ENCODE data around the gene CPXM1.
A peak's percentile ranks its signal among the peaks of the same experiment; 100 is the strongest.

Gene CPXM1

DNA sequence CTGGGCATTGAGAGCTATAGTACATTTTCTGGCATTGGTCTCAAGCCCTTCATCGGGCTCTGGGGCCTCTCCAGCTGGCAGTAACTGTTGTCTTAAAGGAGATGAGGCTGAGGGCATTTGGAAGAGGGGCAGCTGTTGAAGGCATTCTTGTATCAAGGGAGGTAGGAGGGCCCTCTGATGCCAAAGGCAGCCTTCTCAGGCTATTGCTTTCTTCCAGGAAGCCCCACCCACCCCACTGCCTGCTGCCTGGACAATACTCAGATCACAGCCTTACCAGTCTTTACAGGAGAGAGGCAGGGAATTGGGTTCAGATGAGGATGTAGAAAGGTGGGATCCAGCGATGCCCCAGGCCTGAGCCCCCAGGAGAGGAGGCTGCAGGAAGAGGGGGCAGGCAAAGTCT is 46.0 kb downstream of the CPXM1 start:
- H3K4me3 Mint-ChIP-seq, result no peak overlapping the region
- H3K9me3 Mint-ChIP-seq (ENCODE audit: low read depth), result no peaks in the 10 kb centered on the region
- H3K27ac Mint-ChIP-seq, result no peak overlapping the region
- peaks cover 20% of the 10 kb centered on the region for H3K4me1 Mint-ChIP-seq (ENCODE audit: low read depth)
- H3K27me3 Mint-ChIP-seq, result peaks cover 9% of the 10 kb centered on the region
- H3K36me3 Mint-ChIP-seq, result no peaks in the 10 kb centered on the region

DNA sequence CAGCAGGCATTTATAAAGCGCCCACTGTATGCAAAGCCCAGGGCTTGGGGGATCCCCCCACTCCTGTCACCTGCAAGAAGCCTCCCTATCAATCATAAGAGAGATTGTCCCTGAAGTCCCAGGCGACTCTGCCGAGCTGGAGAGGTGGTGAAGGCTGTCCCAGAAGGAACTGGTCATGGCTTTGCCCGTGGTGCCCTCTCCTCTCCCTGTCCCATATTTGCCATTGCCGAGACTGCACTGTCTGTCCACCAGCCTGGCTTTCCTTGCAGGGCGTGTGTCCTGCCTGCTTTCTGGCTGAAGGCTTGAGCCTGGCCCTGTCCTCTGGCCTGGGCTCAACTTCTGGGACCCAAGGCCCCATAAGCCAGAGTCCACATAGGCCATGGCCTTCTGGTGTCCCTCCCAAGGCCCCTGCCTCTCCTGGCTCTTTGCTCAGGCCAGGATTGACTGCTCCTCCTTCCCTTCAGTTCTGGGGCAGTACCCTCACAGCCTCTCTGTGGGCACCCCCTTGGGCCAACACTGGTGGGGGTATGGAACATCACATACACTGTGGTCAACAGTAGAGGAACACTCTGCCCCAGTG is 46.9 kb downstream of the CPXM1 start:
- no peaks in the 10 kb centered on the region for H3K36me3 Mint-ChIP-seq
- H3K27ac Mint-ChIP-seq, result no peak overlapping the region
- H3K9me3 Mint-ChIP-seq (ENCODE audit: low read depth), result no peaks in the 10 kb centered on the region
- H3K4me1 Mint-ChIP-seq (ENCODE audit: low read depth), result peaks cover 20% of the 10 kb centered on the region
- H3K4me3 Mint-ChIP-seq, result peak overlapping the region; percentile 84
- H3K27me3 Mint-ChIP-seq, result peaks cover 9% of the 10 kb centered on the region

DNA sequence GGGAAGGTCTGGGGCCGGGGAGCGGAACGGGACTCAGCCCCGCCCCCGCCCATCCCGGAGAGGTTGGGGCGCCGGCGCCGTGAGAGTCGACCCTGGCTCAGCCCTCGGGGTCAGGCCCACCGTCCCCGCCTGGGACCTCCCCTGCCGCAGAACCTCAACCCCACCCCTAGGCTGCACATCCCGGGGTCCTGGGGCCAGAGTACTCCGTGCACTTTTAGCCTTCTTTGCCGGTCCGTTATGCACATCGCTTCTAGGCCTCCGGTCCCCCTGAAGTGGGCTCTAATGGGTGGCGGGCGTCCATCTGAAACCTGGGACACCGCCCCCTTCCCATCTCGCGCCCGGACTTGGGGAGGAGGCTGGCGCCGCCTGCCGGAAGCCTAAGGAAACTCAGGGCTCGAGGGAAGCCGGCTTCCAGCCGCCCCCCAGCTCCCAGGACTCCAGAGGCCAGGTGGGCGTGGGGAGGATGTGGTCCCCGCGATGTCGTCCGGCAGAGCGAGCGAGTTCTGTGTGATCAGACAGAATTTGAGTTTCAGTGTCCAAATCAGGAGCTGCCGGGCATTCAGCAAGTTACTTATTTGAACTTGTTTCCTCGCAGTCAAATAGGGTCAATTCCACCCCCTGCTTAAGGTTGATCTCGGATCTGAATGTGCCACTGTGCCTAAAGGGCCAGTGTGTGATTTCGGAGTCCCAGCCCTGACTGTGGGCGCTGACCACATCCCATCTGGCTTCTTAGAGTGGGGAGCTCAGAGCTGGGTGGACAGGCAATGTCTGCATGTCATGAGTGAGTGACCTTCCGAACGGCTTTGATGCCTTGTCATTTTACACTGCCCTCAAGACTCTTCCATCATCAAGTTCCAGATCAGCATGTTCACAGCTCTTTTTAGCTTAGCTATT is 47.6 kb downstream of the CPXM1 start:
- Mint-ChIP-seq H3K4me1 (ENCODE audit: low read depth) (peaks cover 21% of the 10 kb centered on the region), H3K4me3 (peak overlapping the region; percentile 84), H3K27ac (no peak overlapping the region), H3K27me3 (peaks cover 9% of the 10 kb centered on the region), H3K36me3 (no peaks in the 10 kb centered on the region), H3K9me3 (ENCODE audit: low read depth) (no peaks in the 10 kb centered on the region)

DNA sequence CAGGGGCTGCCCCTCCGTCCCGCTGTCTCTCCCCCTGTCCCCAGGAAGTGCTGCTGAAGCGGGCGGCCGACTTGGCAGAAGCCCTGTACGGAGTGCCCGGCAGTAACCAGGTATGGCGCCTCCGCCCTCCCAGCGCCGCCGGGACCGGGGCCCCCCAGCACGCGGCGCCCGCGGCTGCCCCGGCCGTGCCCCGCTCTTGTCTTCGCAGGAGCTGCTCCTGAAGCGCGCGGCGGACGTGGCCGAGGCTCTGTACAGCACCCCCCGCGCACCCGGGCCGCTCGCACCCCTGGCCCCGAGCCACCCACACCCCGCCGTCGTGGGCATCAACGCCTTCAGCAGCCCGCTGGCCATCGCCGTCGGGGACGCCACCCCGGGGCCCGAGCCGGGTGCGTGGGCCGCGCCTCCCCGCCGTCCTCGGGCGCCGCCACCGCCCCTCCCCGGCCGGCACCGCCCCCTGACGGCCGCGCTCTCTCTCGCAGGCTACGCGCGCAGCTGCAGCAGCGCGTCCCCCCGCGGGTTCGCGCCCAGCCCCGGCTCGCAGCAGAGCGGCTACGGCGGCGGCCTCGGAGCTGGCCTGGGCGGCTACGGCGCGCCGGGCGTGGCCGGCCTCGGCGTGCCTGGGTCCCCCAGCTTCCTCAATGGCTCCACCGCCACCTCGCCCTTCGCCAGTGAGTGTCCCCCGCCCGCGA is 48.4 kb downstream of the CPXM1 start:
- no peak overlapping the region for H3K4me3 Mint-ChIP-seq
- peaks cover 9% of the 10 kb centered on the region for H3K27me3 Mint-ChIP-seq
- no peak overlapping the region for H3K27ac Mint-ChIP-seq
- H3K4me1 Mint-ChIP-seq (ENCODE audit: low read depth), result peaks cover 25% of the 10 kb centered on the region
- H3K9me3 Mint-ChIP-seq (ENCODE audit: low read depth), result no peaks in the 10 kb centered on the region
- H3K36me3 Mint-ChIP-seq, result no peaks in the 10 kb centered on the region

DNA sequence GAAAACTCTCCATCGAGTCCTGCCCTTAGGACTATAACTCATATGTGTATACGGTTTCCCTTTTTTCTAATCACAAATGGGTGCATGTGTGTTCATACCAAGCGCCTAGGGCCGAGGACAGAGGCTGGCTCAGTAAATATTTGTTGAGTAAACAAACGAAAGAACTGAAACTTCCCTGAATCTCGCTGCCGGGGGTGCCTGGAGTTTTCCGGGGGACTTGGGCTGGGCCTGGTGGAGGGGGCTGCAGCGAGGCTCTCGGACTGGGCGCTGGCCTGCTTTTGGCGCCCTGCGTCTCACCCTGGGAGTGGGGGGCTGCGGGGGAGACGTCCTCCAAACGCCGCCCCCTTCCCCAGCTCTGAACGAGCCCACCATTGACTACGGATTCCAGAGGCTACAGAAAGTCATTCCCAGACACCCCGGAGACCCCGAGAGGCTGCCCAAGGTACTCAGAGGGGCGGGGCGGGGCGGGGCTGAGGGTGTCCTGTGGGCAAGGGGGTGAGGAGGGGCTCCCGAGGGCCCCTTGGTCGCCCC is 49.0 kb downstream of the CPXM1 start:
- Mint-ChIP-seq H3K4me1 (ENCODE audit: low read depth) (peaks cover 25% of the 10 kb centered on the region), H3K36me3 (no peaks in the 10 kb centered on the region), H3K9me3 (ENCODE audit: low read depth) (no peaks in the 10 kb centered on the region), H3K27me3 (peaks cover 6% of the 10 kb centered on the region), H3K27ac (no peak overlapping the region), H3K4me3 (peak overlapping the region; percentile 77)

DNA sequence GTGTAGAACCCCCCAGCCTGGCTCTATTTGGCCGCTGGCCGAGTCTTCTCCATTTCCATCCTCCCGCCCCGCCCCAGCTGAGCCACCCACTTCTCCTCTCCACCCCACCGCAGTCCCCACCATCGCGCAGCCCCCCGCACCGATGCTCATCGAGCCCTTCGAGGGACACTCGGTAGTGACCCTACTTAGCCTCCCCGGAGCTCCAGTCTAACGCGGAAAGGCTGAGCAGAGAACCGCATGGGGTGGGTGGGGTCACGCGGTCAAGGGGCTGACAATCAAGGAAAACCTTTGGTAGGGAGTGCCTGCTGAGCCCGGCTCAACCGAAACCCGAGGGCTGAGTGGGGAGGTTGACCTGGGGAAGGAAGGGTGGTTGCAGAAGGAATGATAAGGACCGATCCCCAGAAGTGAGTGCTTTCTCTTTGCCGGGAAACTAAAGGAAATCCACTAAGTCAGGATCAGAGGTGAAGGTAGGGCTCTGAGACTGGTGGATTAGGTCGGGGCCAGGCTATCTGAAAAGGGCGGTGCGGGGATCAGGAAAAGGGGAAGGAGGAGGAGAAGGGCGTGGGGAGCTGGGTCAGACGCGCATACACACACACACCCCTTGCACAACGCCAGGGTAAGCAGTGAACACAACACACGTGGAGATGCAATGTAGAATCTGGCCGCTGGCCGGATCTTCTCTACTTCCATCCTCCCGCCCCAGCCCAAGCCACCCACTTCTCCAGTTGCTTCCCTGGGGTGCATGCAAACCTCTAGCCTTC is 49.8 kb downstream of the CPXM1 start:
- Mint-ChIP-seq H3K9me3 (ENCODE audit: low read depth) (no peaks in the 10 kb centered on the region), H3K4me3 (peak overlapping the region; percentile 77), H3K4me1 (ENCODE audit: low read depth) (peaks cover 25% of the 10 kb centered on the region), H3K27ac (no peak overlapping the region), H3K36me3 (no peaks in the 10 kb centered on the region), H3K27me3 (peaks cover 6% of the 10 kb centered on the region)

DNA sequence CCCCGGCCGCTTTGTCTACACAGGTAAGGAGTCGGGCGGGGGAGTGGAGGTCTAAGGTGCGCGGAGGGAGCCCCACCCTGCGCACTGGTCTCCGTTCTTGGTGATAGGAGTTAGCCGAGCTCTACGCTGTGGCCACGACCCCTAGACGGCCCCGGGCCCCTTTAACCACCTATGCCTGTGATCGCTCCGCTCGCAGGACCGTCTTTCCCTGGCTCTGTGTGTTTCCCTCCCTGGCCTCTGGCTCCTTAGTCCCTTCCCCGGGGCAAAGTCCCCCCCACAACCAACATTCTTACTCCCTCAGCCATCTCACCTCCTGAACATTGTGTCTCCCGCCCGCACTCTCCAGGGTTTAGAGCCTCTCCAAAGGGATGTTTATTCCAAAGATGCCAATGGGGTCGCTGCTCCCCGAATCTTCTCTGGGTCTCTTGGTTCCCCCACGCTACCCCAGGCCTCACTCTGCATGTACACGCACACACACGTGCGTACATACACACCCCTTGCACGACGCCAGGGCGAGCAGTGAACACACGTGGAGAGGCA is 50.4 kb downstream of the CPXM1 start:
- H3K4me1 Mint-ChIP-seq (ENCODE audit: low read depth), result peaks cover 25% of the 10 kb centered on the region
- H3K27ac Mint-ChIP-seq, result no peak overlapping the region
- peaks cover 6% of the 10 kb centered on the region for H3K27me3 Mint-ChIP-seq
- no peaks in the 10 kb centered on the region for H3K9me3 Mint-ChIP-seq (ENCODE audit: low read depth)
- peak overlapping the region; percentile 77 for H3K4me3 Mint-ChIP-seq
- H3K36me3 Mint-ChIP-seq, result no peaks in the 10 kb centered on the region

DNA sequence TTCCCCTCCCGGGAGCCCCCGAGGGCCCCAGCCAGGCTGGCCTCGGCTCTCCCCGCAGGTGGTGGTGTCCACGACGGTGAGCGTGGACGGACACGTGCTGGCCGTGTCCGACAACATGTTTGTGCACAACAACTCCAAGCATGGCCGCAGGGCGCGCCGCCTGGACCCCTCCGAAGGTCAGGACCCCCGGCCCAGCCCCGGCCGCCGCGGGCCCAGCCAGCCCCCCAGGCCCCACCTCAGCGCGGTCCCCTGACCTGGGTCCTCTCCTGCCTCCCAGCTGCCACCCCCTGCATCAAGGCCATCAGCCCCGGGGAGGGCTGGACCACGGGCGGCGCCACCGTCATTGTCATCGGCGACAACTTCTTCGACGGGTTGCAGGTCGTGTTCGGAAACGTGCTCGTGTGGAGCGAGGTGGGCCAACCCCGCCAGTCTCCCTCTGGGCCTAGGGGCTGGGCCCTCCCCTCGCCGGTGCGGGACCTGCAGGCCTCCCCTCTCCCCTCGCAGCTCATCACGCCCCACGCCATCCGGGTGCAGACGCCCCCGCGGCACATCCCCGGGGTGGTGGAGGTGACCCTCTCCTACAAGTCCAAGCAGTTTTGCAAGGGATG is 51.0 kb downstream of the CPXM1 start:
- Mint-ChIP-seq H3K4me3 (no peak overlapping the region), H3K36me3 (no peaks in the 10 kb centered on the region), H3K27ac (no peak overlapping the region), H3K9me3 (ENCODE audit: low read depth) (no peaks in the 10 kb centered on the region), H3K27me3 (peaks cover 6% of the 10 kb centered on the region), H3K4me1 (ENCODE audit: low read depth) (peaks cover 25% of the 10 kb centered on the region)

DNA sequence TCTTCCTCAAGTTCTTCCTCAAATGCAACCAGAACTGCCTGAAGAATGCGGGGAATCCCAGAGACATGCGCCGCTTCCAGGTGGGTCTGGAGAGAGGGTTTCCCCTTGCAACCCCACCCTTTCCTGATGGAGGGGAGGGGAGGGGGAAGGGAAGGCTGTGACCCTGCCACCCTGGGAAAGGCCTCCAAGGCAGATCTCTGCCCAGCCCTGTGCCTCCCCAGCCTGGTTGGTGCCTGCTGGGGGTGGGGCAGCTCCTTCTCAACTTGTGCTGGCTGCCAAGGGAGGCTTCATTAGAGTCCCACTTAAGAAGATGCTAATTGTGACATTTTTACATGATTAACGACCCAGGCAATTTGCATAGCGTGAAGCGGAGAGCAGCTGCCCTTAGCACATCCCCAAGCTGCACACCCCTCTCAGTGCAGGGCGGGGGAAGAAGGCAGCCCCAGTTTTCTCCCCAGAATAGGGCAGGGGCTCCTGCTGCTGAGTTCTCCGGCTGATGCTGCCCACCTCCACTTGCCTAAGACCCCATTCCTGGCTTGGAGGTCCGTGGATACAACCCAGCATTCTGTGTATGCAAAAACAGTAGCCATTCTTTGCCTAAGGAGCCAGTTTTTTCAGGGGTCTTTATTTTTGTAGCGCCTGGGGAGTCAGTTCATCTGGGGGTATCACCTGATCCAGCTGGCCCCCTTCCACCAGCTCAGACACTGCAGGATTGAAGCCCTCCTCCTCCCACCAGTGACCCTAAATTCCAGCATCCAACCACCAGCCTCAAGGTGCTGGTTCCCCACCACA is 51.7 kb downstream of the CPXM1 start:
- H3K4me1 Mint-ChIP-seq (ENCODE audit: low read depth), result peaks cover 25% of the 10 kb centered on the region
- H3K9me3 Mint-ChIP-seq (ENCODE audit: low read depth), result no peaks in the 10 kb centered on the region
- H3K4me3 Mint-ChIP-seq, result no peak overlapping the region
- H3K27ac Mint-ChIP-seq, result no peak overlapping the region
- no peaks in the 10 kb centered on the region for H3K36me3 Mint-ChIP-seq
- peaks cover 6% of the 10 kb centered on the region for H3K27me3 Mint-ChIP-seq

DNA sequence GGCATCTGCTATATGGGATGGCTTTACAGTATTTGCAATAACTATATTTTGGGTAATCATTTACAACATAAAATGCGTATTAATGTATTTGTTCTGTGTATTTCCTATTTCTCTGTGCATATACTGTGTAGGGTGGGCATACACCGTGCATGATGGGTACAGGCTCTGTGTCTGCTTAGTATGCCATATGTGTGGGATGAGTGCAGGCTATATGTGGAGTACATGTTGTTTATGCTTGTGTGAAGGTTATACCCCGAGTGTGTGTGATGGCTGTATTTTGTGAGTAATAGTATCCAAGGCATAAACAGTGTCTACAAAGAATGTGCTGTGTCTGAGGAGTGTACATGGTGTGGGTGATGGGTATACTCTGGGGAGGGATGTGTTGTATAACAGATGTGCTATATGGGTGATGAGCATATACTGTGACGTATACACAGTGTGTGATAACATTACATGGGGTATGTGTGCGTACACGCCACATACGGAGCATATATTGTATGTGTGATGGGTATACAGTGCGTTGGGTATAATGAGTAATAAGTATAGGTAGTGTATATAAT is 52.7 kb downstream of the CPXM1 start:
- H3K4me1 Mint-ChIP-seq (ENCODE audit: low read depth), result peaks cover 25% of the 10 kb centered on the region
- H3K9me3 Mint-ChIP-seq (ENCODE audit: low read depth), result no peaks in the 10 kb centered on the region
- H3K36me3 Mint-ChIP-seq, result no peaks in the 10 kb centered on the region
- peaks cover 3% of the 10 kb centered on the region for H3K27me3 Mint-ChIP-seq
- no peak overlapping the region for H3K4me3 Mint-ChIP-seq
- no peak overlapping the region for H3K27ac Mint-ChIP-seq

DNA sequence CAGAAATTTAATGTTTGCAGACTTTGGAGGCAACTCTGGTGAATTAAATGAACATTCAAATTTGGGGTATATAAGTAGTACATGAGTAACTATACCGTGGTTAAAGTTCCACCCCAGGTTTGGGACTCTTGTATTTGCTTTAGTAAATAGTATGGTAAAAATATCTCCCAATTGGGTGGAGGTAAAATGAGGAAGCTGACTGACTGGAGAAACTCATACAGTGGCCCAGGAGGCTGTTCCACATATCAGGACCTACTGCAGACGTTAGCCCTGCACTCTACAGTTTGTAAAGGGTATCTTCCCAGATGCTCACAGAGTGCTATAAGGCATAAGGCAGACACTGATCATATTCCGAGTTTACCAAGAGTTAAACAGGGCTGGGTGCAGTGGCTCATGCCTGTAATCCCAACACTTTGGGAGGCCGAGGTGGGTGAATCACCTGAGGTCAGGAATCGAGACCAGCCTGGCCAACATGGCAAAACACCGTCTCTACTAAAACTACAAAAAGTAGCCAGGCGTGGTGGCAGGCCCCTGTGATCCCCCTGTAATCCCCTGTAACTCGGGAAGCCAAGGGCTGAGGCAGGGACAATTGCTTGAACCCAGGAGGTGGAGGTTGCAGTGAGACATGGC is 53.7 kb downstream of the CPXM1 start:
- H3K4me3 Mint-ChIP-seq, result no peak overlapping the region
- H3K27ac Mint-ChIP-seq, result no peak overlapping the region
- H3K9me3 Mint-ChIP-seq (ENCODE audit: low read depth), result no peaks in the 10 kb centered on the region
- peaks cover 3% of the 10 kb centered on the region for H3K27me3 Mint-ChIP-seq
- H3K36me3 Mint-ChIP-seq, result no peaks in the 10 kb centered on the region
- peaks cover 33% of the 10 kb centered on the region for H3K4me1 Mint-ChIP-seq (ENCODE audit: low read depth)

DNA sequence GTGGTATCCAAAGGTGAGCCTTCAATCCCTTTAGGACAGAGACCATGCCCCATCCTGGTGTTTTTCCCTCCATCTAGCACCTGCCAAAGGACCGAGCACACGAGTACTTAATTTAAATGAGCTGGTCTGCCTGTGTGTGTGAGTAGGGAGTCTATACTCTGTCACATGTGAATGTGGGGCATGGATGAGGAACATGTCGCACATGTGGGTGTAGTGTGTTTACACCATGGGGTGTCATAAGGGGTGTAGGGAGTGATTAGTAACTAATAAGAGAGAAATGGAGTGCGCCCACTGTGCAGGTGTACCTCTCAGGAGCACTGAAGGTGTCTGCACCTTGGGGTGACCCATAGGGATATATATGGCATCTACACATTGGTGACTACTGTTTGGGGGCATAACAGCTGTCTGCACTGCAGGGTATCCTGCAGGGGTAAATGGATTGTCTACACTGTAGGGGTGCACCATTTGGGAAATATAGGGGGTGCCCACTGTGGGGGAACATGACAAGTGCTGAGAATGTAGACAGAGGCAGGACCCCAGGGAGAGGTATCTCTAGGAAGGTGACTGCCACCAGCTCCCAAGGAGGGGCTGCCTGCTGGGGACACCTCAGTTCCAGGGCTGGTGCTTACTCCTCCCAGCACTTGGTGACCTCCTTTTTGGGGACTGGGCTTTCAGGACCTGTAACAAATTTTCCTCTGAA is 54.3 kb downstream of the CPXM1 start:
- Mint-ChIP-seq H3K27ac (no peak overlapping the region), H3K4me1 (ENCODE audit: low read depth) (peaks cover 38% of the 10 kb centered on the region), H3K9me3 (ENCODE audit: low read depth) (no peaks in the 10 kb centered on the region), H3K27me3 (peaks cover 3% of the 10 kb centered on the region), H3K36me3 (no peaks in the 10 kb centered on the region), H3K4me3 (no peak overlapping the region)

Measured in activated naive CD8-positive, alpha-beta T cell (primary cell).